ACHN (cell line): ENCODE measurements around the gene DOCK4.

Source experiments
- DNase-seq: peaks from one replicate; pipeline ENCODE4 v3.0.0-alpha.2; 2015
- in situ Hi-C: cut with HindIII; loops from 2 replicates; pipeline ENCODE4 v1.10.0; 2017; ENCODE audit warnings: low sequenced_read_pairs, low pct_ligation_motif_present, low pct_unique_long_range_greater_than_20kb

Gene DOCK4

GRCh38 chr7:112125250-112125649, 80.9 kb downstream of the DOCK4 start:
- in situ Hi-C loops: no loop called here
- no peak for DNase-seq

GRCh38 chr7:112124061-112124766, 82.0 kb downstream of the DOCK4 start:
- in situ Hi-C loops: no loop called here
- DNase-seq: no peak

- in situ Hi-C loops: no loop called here
- no peak for DNase-seq
Measured at GRCh38 chr7:112122798-112123197, 83.4 kb downstream of the DOCK4 start.

- in situ Hi-C loops: no loop called here
- no peak for DNase-seq
Measured at GRCh38 chr7:112122144-112122543, 84.1 kb downstream of the DOCK4 start.

- in situ Hi-C loops: no loop called here
- no peak for DNase-seq
Measured at GRCh38 chr7:112121318-112121717, 84.9 kb downstream of the DOCK4 start.

- in situ Hi-C loops: no loop called here
- no peak for DNase-seq
Measured at GRCh38 chr7:112120696-112121217, 85.4 kb downstream of the DOCK4 start.

- no peak for DNase-seq
- in situ Hi-C loops: no loop called here
Measured at GRCh38 chr7:112118581-112119566, 87.3 kb downstream of the DOCK4 start.

GRCh38 chr7:112116894-112117293, 89.3 kb downstream of the DOCK4 start:
- in situ Hi-C loops: no loop called here
- no peak for DNase-seq

GRCh38 chr7:112116358-112116757, 89.8 kb downstream of the DOCK4 start:
- in situ Hi-C loops: no loop called here
- DNase-seq: no peak

GRCh38 chr7:112115880-112116279, 90.3 kb downstream of the DOCK4 start:
- in situ Hi-C loops: no loop called here
- DNase-seq: no peak

- in situ Hi-C loops: no loop called here
- DNase-seq: no peak
Measured at GRCh38 chr7:112113913-112114575, 92.2 kb downstream of the DOCK4 start.

- in situ Hi-C loops: no loop called here
- DNase-seq: no peak
Measured at GRCh38 chr7:112112822-112113255, 93.4 kb downstream of the DOCK4 start.

- no peak for DNase-seq
- in situ Hi-C loops: no loop called here
Measured at GRCh38 chr7:112110651-112111050, 95.5 kb downstream of the DOCK4 start.

- in situ Hi-C loops: no loop called here
- DNase-seq: no peak
Measured at GRCh38 chr7:112110175-112110574, 96.0 kb downstream of the DOCK4 start.

- in situ Hi-C loops: no loop called here
Measured at GRCh38 chr7:112108981-112109380, 97.2 kb downstream of the DOCK4 start.

GRCh38 chr7:112105584-112106530, 100.3 kb downstream of the DOCK4 start:
- in situ Hi-C loops: no loop called here
- no peak for DNase-seq

More at GRCh38 chr7:112108981-112109380, 97.2 kb downstream of the DOCK4 start:
- DNase-seq: no peak

GRCh38 chr7:112104120-112104519, 102.1 kb downstream of the DOCK4 start:
- no peak for DNase-seq
- in situ Hi-C loops: no loop called here

- in situ Hi-C loops: no loop called here
- DNase-seq: no peak
Measured at GRCh38 chr7:112103246-112103645, 103.0 kb downstream of the DOCK4 start.
